ENCODE data around the gene BOK.

BOK gene

GRCh38 chr2:241562269-241562891 lies 3.8 kb downstream of the BOK start:
- Histone ChIP-seq H3K9ac (ENCODE audit: low read length) (no peak overlapping the region), H3K27me3 (ENCODE audit: low read depth, low read length) (no peaks in the 10 kb centered on the region)

DNA sequence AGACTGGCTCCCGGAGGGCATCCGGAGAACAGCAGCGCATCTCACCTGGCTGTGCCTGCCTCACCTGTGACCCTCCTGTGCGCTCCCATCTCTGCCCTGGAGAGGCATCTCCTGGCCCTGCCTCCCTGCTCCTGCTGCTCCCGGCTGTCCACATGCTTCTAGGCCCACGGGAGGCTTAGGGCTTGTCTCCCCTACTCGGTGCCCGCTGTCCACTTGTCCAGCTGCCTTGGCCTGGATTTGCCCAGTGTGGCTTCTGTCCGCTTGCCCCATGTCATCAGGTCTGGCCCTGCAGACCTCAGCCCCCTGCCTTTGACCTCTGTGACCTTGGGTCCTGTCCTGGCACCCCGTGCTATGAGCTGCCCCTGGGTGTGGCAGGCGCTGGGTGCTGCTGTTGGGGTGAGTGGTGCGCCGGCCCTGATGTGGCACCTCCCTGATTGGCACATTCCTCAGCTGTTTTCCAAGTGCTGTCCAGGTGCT lies 4.5 kb downstream of the BOK start:
- Histone ChIP-seq H4K20me1 (ENCODE audit: insufficient read depth, low read length) (no peaks in the 10 kb centered on the region), H3K36me3 (replicated peaks; ENCODE audit: low read depth, low read length) (no peaks in the 10 kb centered on the region), H3K27me3 (ENCODE audit: low read depth, low read length) (no peaks in the 10 kb centered on the region), H3K9ac (ENCODE audit: low read length) (no peak overlapping the region), H3K9me3 (ENCODE audit: insufficient read depth, low read length) (no peaks in the 10 kb centered on the region), H3K4me1 (ENCODE audit: low read length) (no peaks in the 10 kb centered on the region), H3K4me3 (ENCODE audit: low read length) (no peak overlapping the region), H2AFZ (ENCODE audit: low read depth, low read length) (no peak overlapping the region), H3K79me2 (ENCODE audit: low read length) (no peaks in the 10 kb centered on the region), H3K27ac (ENCODE audit: low read length) (no peak overlapping the region), H3K4me2 (ENCODE audit: low read length) (no peak overlapping the region)
- TF ChIP-seq EZH2phosphoT487 (IDR thresholded peaks at IDR 0.05; ENCODE audit: low read depth) (no peak), CTCF (IDR thresholded peaks at IDR 0.05; ENCODE audit: low read depth, low read length) (no peak)

More at GRCh38 chr2:241562269-241562891, 3.8 kb downstream of the BOK start:
- Histone ChIP-seq H3K79me2 (ENCODE audit: low read length) (no peaks in the 10 kb centered on the region), H3K9me3 (ENCODE audit: insufficient read depth, low read length) (no peaks in the 10 kb centered on the region), H3K27ac (ENCODE audit: low read length) (no peak overlapping the region), H4K20me1 (ENCODE audit: insufficient read depth, low read length) (no peaks in the 10 kb centered on the region), H3K36me3 (replicated peaks; ENCODE audit: low read depth, low read length) (no peaks in the 10 kb centered on the region), H2AFZ (ENCODE audit: low read depth, low read length) (no peak overlapping the region), H3K4me2 (ENCODE audit: low read length) (no peak overlapping the region), H3K4me1 (ENCODE audit: low read length) (no peaks in the 10 kb centered on the region), H3K4me3 (ENCODE audit: low read length) (no peak overlapping the region)
- TF ChIP-seq CTCF (IDR thresholded peaks at IDR 0.05; ENCODE audit: low read depth, low read length): no peak
- TF ChIP-seq EZH2phosphoT487 (IDR thresholded peaks at IDR 0.05; ENCODE audit: low read depth): no peak

DNA sequence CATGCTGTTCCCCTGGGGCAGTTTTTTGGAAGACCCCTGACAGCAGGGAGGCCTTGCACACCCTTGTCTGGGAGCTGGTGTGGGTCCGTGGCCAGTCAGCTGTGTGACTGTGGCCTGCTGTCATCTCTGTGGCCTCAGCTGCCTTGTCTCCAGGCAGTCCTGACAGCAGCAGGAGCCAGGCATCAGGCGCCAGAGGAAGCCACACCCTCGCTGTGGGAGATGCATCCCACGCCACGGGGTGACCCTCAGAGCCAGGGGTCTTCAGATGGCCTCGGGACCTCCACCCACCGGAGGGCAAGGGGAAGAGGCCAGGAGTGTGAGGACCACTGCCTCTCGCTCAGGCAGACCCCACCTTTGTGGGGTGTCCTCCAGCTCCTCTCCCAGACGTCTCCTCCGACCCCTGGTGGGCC lies 5.0 kb downstream of the BOK start:
- no peaks in the 10 kb centered on the region for H3K9me3 ChIP-seq (ENCODE audit: insufficient read depth, low read length)

More for the DNA sequence above, 5.0 kb downstream of the BOK start:
- Histone ChIP-seq H3K36me3 (replicated peaks; ENCODE audit: low read depth, low read length) (no peaks in the 10 kb centered on the region), H3K4me3 (ENCODE audit: low read length) (no peak overlapping the region), H3K4me2 (ENCODE audit: low read length) (no peak overlapping the region), H3K27me3 (ENCODE audit: low read depth, low read length) (no peaks in the 10 kb centered on the region), H3K79me2 (ENCODE audit: low read length) (no peaks in the 10 kb centered on the region), H3K4me1 (ENCODE audit: low read length) (no peaks in the 10 kb centered on the region), H2AFZ (ENCODE audit: low read depth, low read length) (no peak overlapping the region), H3K27ac (ENCODE audit: low read length) (no peak overlapping the region), H4K20me1 (ENCODE audit: insufficient read depth, low read length) (no peaks in the 10 kb centered on the region), H3K9ac (ENCODE audit: low read length) (no peak overlapping the region)
- no peak for TF ChIP-seq EZH2phosphoT487 (IDR thresholded peaks at IDR 0.05; ENCODE audit: low read depth)
- TF ChIP-seq CTCF (IDR thresholded peaks at IDR 0.05; ENCODE audit: low read depth, low read length): no peak
